ENCODE results near the gene RABL6.
"Not testable (repeated sequence)": the region's sequence is repeated elsewhere in the genome, so short reads cannot be mapped to it uniquely, and the experiment has no call there.

The RABL6 gene

GRCh38 chr9:136777359-136777758, 30.4 kb upstream of the RABL6 start:
- DNase-seq, result no peak

DNA sequence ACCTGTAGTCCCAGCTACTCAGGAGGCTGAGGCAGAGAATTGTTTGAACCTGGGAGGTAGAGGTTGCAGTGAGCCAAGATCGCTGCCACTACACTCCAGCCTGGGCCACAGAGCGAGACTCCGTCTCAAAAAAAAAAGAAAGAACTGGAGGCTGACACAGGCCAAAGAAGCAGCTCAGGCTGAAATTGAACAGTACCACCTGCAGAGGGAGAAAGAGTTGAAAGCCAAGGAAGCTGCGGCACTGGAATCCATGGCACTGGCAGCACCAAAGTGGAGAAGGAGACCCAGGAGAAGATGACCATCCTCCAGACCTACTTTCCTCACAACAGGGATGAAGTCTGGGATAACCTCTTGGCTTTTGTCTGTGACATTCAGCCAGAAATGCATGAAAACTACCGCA, 27.9 kb upstream of the RABL6 start:
- no peak for DNase-seq

DNA sequence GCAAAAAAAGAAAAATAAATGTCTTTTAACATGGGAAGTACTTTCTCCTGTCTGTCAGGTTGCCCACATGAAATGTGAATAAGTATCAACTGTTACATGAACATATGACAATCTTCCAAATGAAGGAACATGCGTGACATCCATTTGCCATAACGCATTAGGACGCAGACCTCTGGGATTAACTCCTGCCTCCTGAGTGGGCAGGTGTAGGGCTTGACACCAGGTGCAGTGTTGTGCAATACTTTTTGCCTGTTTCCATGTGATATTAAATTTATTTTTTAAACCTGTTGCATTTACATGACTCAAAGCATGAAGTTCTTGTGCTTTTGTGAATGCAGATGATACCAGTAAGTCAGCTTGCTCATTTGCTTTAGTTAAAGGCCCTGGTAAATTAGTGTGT, 25.3 kb upstream of the RABL6 start:
- no peak for DNase-seq

DNA sequence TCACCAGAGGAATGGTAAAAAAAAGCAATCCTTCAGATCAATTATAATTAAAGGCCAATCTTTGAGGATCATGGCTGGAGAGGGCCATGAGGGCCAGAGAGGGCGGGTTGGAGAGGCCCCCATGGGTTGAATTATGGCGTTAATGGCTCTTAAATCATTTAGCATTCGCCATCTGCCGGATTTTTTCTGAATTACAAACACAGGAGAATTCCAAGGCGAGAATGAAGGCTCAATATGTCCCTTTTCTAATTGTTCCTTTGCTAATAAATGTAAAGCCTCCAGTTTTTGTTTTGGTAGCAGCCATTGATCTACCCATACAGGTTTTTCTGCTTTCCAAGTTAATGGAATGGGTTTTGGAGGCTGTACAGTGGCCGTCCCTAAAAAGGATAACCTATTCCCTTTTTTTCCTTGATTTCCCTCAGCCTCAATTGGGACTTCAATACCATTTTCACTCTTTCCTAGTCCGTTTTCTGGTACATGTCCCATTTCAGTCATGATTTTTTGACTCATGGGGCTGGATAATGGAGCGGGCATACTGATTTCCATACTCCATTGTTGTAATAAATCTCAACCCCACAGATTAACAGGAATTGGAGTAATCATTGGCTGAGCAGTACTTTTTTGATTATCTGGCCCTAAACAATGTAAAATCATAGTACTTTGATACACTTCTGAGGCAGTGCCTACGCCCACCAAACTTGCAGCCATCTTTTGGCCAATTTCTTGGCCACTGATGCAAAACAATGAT, 23.3 kb upstream of the RABL6 start:
- no peak for DNase-seq

- no peak for DNase-seq
These were observed 22.8 kb upstream of the RABL6 start for GRCh38 chr9:136784997-136785361.

GRCh38 chr9:136785565-136786355, 22.0 kb upstream of the RABL6 start:
- not testable (repeated sequence) for DNase-seq

DNA sequence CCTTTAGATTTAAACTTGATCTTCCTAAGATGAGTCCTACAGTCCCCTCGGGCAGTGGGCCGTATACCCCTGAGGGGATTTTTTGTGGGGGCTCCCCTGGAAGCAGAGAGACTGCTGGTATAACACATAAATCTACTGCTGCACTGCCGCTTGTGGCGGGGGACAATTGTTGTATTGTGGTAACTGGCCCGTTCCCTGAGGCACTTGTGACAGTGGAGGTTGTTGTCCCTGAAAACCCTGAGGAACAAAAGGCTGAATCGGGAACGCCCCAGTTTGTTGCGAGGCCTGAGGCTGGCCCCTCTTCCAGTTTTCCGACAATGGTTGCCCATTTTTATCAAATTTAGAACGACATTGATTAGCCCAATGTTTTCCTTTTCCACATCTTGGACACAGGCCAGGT, 21.3 kb upstream of the RABL6 start:
- DNase-seq, result no peak

- DNase-seq, result not testable (repeated sequence)
These were observed 20.8 kb upstream of the RABL6 start for GRCh38 chr9:136786983-136787382.

GRCh38 chr9:136787690-136788400, 19.9 kb upstream of the RABL6 start:
- DNase-seq, result peak; percentile 30 to 53 (median 44)

DNA sequence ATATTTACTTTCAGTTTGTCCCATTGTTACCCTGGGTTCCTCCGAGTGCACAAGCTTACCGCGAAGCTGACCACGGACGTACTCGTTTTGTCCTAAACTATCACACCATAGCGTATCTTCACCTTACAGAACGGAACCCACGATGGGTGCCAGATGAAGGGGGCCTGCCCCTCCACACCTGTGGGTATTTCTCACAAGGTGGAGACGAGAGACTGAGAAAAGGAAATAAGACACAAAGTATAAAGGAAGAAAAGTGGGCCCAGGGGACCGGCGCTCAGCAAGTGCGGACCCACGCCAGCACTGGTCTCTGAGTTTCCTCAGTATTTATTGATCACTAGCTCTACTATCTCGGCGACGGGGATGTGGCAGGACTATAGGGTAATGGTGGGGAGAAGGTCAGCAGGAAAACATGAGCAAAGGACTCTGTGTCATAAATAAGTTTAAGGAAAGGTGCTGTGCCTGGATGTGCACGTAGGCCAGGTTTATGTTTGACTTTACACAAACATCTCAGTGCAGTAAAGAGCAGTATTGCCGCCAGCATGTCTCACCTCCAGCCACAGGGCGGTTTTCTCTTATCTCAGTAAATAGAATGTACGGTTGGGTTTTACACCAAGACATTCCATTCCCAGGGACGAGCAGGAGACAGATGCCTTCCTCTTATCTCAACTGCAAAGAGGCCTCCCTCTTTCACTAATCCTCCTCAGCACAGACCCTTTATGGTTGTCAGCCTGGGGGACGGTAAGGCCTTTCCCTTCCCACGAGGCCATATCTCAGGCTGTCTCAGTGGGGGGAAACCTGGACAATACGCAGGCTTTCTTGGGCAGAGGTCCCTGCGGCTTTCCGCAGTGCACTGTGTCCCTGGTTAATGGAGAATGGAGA, 18.9 kb upstream of the RABL6 start:
- not testable (repeated sequence) for DNase-seq

GRCh38 chr9:136789523-136789937, 18.2 kb upstream of the RABL6 start:
- DNase-seq, result no peak

DNA sequence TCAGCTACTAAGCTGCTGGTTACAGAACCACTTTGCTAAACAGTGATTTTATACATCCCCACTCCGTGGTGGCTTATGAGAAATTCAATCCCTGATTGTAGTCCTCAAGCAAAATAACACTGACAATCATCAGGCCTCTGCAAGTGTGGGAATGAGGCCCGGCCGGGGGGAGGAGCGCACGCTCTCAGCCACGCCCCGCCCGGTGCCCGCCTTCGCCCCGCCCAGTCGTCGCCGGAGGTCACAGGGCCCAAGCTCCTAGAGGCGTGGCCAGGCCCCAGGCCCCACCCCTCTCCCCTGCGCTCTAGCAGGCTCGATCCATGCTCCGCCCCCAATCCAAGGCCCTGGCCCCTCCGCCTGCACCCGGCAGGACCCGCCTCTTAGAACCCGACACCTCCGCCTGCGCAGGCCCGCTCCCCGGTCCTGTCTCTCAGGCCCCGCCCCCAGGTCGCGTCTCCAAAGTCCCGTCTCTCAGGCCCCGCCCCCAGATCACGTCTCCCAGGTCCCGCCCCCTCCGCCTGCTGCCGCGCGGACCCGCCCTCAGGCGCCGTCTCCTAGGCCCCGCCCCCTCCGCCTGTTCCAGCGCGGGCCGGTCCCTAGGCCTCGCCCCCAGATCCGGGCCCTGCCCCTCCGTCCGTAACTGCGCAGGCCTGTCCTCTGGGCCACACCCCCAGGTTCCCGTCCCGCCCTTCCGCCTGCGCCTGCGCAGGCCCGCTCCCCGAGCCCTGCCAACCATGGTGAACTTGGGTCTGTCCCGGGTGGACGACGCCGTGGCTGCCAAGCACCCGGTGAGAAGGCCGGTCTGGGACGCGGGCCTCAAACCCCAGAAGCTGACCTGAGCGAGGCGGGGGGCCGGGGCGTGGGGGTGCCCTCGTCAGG, 16.9 kb upstream of the RABL6 start, which contains the start of gene TMEM141:
TMEM141 (plus strand) TSS at position 705 of the 876 bp plus-strand sequence; CDS start at position 732, 27 bp downstream.
- DNase-seq, result peak; percentile 98 to 100 (median 100)

GRCh38 chr9:136791516-136792276, 16.1 kb upstream of the RABL6 start:
- DNase-seq, result peak; percentile 48 to 56 (median 52)

GRCh38 chr9:136792321-136793085, 15.2 kb upstream of the RABL6 start:
- DNase-seq, result no peak

GRCh38 chr9:136793086-136793946, 14.4 kb upstream of the RABL6 start:
- no peak for DNase-seq

GRCh38 chr9:136794281-136794999, 13.3 kb upstream of the RABL6 start:
- no peak for DNase-seq

DNA sequence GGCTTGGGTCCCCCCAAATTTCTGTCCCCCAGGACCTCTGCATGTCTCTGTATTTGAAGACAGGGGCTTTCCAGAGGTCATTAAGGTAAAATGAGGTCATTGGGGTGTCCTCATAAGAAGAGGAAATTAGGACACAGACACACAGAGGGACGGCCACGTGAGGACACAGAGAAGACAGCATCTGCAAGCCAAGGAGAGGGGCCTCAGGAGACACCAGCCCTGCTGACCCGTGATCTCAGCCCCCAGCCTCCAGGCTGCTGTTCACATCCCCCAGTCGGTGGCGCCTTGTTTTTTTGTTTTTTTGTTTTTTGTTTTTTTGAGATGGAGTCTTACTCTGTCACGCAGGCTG, 12.8 kb upstream of the RABL6 start:
- no peak for DNase-seq

GRCh38 chr9:136796238-136796774, 11.4 kb upstream of the RABL6 start, which contains the start of gene CCDC183:
Gene CCDC183 (plus strand): TSS chr9:136796338. CDS start chr9:136796398, 60 bp downstream.
- no peak for DNase-seq

All from activated CD4-positive, CD25-positive, alpha-beta regulatory T cell (primary cell).